ENCODE data around the gene C20orf204.
"Not testable (repeated sequence)": the region's sequence is repeated elsewhere in the genome, so short reads cannot be mapped to it uniquely, and the experiment has no call there.

C20orf204 gene

GRCh38 chr20:64084685-64085152, 48.7 kb downstream of the C20orf204 start:
- no peak for DNase-seq

- DNase-seq = no peak
These were observed 50.8 kb downstream of the C20orf204 start for GRCh38 chr20:64086801-64087200.

- DNase-seq = not testable (repeated sequence)
These were observed 51.3 kb downstream of the C20orf204 start for GRCh38 chr20:64087226-64087825.

- DNase-seq = not testable (repeated sequence)
These were observed 52.6 kb downstream of the C20orf204 start for GRCh38 chr20:64088586-64088985.

All from inflammatory macrophage (primary cell).